ENCODE results near the gene B4GAT1. TPM values are rescaled to one million over a fixed set of nuclear protein-coding genes. Genes with fewer than 3 reads are reported as not detected.
A peak's percentile ranks its signal among the peaks of the same experiment; 100 is the strongest.

B4GAT1 gene
- total and polyA plus RNA-seq, 10 donors = 4.3 to 23.4 (median 10.5) TPM

- peaks cover 0 to 47% (median 3%) of the 10 kb centered on the region in 7 donors for H3K27me3 ChIP-seq (replicated peaks in 1 of 7)
- no peaks in the 10 kb centered on the region for H3K9me3 ChIP-seq
- no peak overlapping the region for H3K27ac ChIP-seq
- intact Hi-C loops (cut with DNase I; ENCODE audit: low total_unique reads) = no loop called here
- DNase-seq = peak; percentile 12
- WGBS, 5 donors = 79 to 89% (median 84%) methylated on average over 5 of the region's 5 CpGs
- H3K4me3 ChIP-seq = no peak overlapping the region
- TF ChIP-seq, protein P1, sequence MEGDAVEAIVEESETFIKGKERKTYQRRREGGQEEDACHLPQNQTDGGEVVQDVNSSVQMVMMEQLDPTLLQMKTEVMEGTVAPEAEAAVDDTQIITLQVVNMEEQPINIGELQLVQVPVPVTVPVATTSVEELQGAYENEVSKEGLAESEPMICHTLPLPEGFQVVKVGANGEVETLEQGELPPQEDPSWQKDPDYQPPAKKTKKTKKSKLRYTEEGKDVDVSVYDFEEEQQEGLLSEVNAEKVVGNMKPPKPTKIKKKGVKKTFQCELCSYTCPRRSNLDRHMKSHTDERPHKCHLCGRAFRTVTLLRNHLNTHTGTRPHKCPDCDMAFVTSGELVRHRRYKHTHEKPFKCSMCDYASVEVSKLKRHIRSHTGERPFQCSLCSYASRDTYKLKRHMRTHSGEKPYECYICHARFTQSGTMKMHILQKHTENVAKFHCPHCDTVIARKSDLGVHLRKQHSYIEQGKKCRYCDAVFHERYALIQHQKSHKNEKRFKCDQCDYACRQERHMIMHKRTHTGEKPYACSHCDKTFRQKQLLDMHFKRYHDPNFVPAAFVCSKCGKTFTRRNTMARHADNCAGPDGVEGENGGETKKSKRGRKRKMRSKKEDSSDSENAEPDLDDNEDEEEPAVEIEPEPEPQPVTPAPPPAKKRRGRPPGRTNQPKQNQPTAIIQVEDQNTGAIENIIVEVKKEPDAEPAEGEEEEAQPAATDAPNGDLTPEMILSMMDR (IDR thresholded peaks at IDR 0.05 in 8 of 11, conservative IDR thresholded peaks at IDR 0.05 in 3 of 11) = no peak
- TF ChIP-seq POLR2A (IDR thresholded peaks at IDR 0.05) (no peak), POLR2AphosphoS5 (IDR thresholded peaks at IDR 0.05) (no peak)
- H3K36me3 ChIP-seq = no peaks in the 10 kb centered on the region
- H3K4me1 ChIP-seq = peaks cover 0 to 28% (median 17%) of the 10 kb centered on the region in 6 donors
Observed at GRCh38 chr11:66373265-66373664, 25.8 kb upstream of the B4GAT1 start.

DNA sequence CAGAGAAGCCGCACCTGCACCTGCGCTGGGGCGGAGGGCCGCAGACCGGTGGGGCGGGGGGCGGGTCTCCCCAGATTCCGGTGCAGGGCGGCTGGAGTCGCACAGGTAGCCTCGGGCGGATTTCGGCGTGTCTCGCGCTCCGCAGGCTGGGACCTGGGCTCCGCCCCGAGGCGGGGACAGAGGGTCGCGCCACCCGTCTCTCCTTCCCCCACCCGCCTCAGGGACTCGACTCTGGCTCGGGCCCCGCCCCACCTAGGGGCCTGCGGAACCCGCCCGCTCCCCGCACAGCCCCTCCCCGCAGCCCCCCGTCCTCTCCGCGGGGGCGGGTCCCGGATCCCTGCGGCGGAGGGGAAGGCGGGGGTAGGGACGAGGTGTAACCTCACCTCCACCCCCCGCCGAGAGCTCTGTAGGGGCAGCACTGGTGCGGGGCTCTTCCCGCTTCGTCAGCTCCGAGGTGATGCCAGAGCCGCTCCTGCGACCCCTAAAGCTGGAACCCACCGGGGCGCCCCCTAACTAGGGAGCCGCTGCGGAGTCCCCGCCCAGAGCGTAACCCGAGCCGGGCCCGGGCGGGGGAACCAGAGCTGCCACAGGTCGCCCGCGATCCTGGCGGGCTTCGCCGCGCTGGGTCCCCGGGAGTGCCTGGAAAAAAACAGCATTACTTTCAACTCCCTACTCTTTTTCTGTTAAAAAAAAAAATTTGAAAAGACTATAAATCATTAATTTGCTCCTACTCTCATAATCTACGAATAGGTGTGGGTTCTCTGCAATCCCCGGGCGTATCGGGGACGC lies 24.4 kb upstream of the B4GAT1 start, which contains the start of gene SLC29A2:
TSS of gene SLC29A2 (minus strand) at position 134 of the 789 bp plus-strand sequence. CDS start 169 bp downstream, outside the sequence.
- Histone ChIP-seq H3K9me3 (no peaks in the 10 kb centered on the region), H3K4me3 (peak within 1 kb of the TSS; percentile 48 to 94 (median 78)), H3K36me3 (no peaks in the 10 kb centered on the region), H3K27ac (peak within 1 kb of the TSS; percentile 45 to 88 (median 80)), H3K4me1 (peaks cover 0 to 28% (median 17%) of the 10 kb centered on the region in 6 donors), H3K27me3 (replicated peaks in 1 of 7) (peaks cover 0 to 37% (median 3%) of the 10 kb centered on the region in 7 donors)
- TF ChIP-seq, protein P1 (IDR thresholded peaks at IDR 0.05 in 8 of 11, conservative IDR thresholded peaks at IDR 0.05 in 3 of 11) = no peak
- no peak for TF ChIP-seq POLR2A (IDR thresholded peaks at IDR 0.05)
- TF ChIP-seq POLR2AphosphoS5 (IDR thresholded peaks at IDR 0.05) = peak in 2 of 3 donors; percentile 32 to 35
- peak; percentile 92 for DNase-seq
- intact Hi-C loops (cut with DNase I; ENCODE audit: low total_unique reads) = no loop called here
- 0 to 1% (median 0%) methylated on average over 26 to 72 of the region's 72 CpGs for WGBS, 5 donors

DNA sequence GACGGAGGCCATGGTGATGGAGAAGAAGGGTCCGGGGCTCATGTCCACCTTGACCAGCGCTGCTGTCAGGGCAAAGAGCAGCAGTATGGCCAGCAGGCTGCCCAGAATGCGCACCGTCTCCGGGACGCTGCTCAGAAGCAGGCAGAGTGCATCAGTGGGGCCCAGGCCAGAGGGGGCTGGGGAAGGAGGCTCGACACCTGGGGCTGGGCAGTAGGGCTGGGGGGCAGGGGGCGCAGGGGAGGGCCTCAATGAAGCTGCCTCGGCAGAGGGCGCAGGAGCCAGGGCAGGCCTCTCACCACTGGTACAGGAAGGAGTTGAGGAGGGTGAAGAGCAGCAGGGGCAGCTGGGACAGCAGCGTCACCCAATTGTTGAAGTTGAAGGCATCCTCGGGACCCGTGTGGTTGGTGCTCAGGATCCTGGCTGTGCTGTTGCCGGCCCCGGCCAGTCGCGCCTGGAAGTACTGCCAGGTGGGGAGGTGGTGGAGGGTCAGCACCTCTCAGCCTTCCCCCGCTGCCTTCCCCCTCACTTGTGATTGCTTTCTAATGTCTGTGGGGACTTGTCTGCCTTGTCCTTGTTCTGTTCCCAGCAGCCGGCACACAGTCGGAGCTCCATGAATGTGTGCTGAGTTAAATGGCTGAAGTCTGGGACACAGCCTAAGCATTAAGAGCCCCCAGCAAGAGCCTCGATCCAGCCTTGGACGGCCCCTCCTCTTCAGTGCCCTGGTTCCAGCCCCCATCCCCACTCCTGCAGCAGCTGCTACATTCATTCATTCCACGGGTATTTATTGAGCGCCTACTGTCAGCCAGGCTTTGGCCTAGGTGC lies 21.9 kb upstream of the B4GAT1 start:
- Histone ChIP-seq H3K27ac (no peak overlapping the region), H3K4me1 (peaks cover 0 to 28% (median 17%) of the 10 kb centered on the region in 6 donors), H3K27me3 (replicated peaks in 1 of 7) (peaks cover 0 to 27% (median 3%) of the 10 kb centered on the region in 7 donors), H3K36me3 (no peaks in the 10 kb centered on the region), H3K4me3 (no peak overlapping the region), H3K9me3 (no peaks in the 10 kb centered on the region)
- intact Hi-C loops (cut with DNase I; ENCODE audit: low total_unique reads) = no loop called here
- TF ChIP-seq, protein P1 (IDR thresholded peaks at IDR 0.05 in 8 of 11, conservative IDR thresholded peaks at IDR 0.05 in 3 of 11) = no peak
- no peak for TF ChIP-seq POLR2AphosphoS5 (IDR thresholded peaks at IDR 0.05)
- TF ChIP-seq POLR2A (IDR thresholded peaks at IDR 0.05) = no peak
- DNase-seq = peak; percentile 66
- 84 to 92% (median 91%) methylated on average over 24 to 25 of the region's 25 CpGs for WGBS, 5 donors

Data from spleen (tissue), 11 donors.